DMS153 treated with DMSO at 0.1 percent for 48 hours (cell line): Measurements from ENCODE around the gene MGMT.
A peak's percentile ranks its signal among the peaks of the same experiment; 100 is the strongest.

ENCODE experiments used
- DNase-seq: peaks from one replicate; lab custom pipeline; 2025; ENCODE audit not compliant: unreplicated experiment; lab: John Stamatoyannopoulos, UW

Gene MGMT

DNA sequence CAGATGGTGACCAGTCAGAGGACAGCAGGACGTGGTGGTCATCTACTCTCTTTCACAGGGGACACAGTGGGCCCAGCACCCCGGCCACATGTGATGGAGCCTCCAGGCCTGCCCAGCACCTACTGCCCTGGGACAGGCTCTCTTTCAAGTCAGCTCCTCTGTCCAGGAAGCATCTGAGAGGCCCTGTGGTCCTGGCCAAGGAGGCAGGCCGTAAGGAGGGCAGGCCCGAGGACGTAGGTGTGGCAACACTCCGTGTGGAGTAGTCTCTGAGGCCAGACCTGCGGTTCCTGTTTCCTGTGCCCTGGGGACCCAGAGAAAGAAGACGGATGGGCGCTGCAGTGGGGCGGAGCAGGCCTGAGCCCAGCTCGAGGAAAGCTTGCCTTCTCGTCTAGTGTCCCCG is 317.9 kb downstream of the MGMT start:
- no peak for DNase-seq

DNA sequence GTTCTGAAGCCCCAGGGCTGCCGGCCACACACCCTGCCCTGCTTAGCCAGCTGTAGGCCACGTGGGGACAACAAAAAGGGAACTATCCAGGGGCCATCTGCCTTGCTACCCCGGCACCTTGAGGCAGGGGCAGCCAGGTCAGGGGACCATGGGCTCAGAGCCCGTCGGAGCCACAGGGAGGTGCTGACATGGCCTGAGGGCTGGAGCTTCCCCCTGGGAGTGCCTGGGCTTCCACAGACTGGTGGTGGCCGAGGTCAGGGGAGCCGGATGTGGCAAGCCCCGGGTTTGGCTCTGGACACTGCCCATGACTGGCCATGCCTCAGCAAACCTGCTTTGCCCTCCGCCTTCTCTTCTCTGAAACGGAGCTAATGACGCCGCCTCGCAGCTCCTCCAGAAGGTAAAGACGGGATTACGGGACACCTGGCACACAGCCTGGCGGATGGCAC is 318.5 kb downstream of the MGMT start:
- no peak for DNase-seq

GRCh38 chr10:129786216-129786615 is 319.2 kb downstream of the MGMT start:
- DNase-seq, result no peak

DNA sequence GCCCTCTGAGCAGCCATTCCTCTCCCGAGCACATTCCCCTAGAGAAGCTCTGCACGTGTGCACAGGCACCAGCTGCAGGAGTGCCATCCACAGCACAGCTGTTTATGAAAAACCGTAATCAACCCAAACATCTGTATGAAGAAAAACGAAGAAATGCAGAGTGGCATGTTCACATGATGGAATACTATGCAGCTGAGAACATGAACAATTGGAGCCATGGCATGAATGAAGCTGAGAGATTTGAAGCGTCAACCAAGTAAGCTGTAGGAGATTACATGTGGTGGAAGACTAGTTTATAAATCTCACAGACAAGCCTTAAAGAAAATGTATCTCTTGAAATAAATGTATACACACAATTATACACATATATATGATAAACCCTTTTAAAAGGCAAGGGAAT is 320.5 kb downstream of the MGMT start:
- no peak for DNase-seq

GRCh38 chr10:129788215-129788614 is 321.2 kb downstream of the MGMT start:
- no peak for DNase-seq

GRCh38 chr10:129790715-129791446 is 323.8 kb downstream of the MGMT start:
- peak; percentile 10 for DNase-seq

DNA sequence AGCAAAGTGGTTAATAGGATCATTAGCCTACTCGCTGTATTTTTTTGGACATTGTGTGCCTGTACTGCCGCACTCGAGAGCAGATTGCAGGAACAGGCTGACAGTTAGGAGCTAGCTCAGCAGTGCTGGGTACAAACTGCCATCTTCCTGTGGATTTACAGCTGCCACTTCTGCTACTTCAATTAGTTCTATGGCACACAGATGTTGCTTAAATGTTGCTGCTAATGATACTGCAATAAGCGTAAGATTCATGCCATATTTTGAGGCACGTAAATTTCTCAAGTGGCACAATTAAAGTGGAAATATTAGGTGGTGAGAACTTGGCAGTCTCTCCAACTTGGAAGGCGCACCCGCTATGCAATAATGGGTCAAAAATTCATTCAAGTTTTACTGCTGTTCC is 325.1 kb downstream of the MGMT start:
- no peak for DNase-seq

DNA sequence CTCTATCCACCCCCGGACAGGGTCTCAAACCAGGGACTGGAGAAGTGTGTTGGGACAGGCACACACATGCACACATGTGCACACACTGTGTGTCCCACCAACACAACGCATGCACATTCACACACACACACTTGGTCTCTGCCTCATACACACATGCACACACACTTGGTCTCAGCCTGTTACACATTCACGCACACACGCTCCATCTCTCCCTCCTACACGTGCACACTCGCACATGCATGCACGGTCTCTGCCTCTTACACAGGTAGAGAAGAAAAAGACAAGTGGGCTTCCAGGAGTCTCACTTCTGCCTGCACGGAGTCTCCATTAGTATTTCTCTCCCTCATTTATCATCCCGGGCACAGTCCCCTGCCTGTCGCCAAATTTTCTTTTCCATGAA is 325.8 kb downstream of the MGMT start:
- DNase-seq, result no peak

GRCh38 chr10:129793479-129793878 is 326.4 kb downstream of the MGMT start:
- no peak for DNase-seq

DNA sequence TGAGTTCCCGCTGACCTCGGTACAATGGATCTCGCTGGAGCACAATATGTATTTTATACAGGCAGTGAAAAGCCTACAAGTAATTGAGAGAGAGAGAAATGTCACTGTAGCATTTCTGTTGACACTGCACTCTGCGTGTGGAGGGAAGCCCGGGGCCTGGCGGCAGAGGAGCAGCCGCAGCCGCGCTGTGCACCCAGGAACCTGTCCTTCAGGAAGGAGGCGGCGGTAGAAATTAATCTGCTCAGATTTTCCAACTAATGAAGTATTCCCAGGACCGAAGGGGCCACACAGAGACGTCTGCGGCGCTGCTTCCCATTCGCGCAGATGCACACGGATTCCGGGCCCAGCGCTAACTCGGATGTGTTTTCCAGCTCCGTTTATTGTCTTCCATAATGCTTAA is 327.0 kb downstream of the MGMT start:
- DNase-seq, result peak; percentile 36

DNA sequence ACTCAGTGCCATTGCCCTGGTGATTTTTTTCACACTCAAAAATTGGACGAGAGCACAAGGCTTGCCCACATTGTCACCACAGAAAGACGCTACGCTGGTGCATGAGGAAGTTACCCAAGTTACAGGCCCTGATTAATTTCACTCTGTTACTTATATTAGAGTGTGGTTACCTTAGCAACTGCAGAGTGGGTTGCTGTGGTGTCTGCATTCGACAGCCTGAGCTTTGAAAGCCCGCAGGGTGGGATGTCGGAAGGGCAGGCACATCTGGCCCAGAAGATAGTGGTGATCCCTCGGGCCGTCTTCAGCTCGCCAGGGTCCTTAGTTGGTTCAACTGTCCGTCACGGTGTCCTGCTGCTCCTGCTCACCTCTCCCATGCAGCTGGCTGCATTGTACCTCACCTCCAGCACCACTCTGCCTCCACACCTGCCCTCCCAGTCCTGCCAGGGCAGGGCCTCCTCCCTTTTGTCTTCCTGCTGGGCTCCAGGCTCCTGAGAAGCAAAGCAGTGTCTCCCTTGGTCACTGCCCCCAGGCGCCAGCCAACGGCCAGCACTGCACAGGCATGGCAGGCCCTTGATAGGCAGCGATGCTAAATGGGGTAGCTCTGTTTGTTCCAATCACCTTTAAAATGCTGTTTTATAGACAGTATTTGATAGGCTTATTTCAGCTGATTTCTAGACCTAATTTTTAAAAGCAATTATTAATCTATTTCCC is 329.8 kb downstream of the MGMT start:
- no peak for DNase-seq

GRCh38 chr10:129799942-129800341 is 332.9 kb downstream of the MGMT start:
- no peak for DNase-seq

- no peak for DNase-seq
These were observed 333.8 kb downstream of the MGMT start for GRCh38 chr10:129800796-129801340.

DNA sequence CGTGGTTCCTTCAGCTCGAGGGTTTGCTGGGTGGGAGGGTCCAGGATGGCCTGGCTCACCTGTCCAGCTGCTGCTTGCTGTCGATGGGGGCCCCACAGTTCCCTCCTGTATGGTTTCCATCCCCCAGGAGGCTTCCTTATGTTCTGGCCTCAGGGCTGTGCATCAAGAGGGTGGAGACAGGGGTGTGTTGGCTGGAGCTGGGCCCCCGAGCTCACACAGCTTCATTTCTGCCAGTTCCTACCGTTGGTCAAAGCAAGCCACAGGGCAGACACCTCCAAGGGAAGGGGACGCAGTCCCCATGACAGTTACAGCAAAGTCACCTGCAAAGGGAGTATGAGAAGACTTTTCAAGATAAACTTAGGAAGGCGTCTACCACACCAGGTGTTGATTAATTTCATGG is 340.2 kb downstream of the MGMT start:
- no peak for DNase-seq

DNA sequence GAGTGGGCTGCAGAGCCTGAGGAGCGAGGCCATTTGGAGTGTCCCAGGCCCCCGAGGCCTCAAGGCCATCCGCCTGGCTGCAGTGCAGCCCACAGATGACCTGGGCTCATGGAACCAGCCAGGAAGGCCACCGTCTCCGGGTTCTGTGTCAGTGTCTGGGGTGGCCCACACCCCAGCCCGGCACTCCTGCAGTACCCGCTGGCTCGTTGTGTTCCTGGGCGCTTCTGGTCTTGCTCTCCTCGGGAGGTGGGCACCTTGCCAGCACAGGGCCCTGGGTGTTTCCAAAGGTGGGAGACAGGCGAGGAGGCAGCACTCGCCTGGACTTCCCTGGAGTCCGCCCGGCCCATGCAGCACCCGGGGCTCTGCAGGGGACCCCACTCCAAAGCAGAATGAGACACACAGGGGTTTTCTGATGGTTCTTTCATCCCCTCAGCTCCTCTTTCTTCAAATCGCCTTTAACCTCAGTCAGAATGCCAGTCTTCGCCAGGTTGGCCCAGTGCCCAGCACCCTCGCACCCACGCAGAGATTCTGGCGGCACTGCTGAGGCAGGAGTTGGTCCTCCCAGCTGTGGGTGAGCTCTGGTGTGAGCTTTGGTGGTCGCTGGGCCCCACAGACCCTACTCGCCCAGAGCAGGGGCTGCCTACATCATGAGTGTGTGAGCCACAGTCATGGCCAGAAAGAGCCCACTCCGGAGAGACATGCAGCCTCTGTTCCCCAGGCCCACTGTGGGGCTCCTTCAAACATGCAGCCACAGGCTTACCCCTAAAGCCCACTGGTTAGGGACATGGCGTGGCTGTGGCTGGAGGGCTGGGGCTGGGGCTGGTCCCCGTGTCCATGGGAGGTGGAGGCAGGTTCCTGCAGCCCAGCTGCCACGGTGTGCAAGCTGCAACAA is 341.3 kb downstream of the MGMT start:
- no peak for DNase-seq

DNA sequence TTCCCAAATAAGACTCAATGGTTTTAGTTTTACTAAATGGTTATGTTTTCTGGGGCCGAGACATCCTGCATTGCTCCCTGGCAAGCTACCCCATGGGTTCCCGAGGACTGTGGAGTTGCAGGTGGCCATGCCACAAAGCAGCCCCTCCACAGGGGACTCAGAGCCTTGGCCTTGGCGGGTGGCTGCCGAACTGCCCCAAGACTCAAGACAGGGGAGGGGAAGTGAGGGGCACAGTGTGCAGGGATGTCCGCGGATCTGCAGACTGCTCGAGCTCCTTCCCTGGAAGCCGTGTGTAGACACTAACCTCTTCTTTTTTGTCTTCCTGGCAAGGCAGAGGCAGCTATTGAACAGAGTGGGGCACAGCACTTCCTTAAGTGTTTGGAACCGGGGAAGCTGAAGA is 342.4 kb downstream of the MGMT start:
- DNase-seq, result no peak

- no peak for DNase-seq
These were observed 342.8 kb downstream of the MGMT start for GRCh38 chr10:129809841-129810240.

- DNase-seq, result no peak
These were observed 344.2 kb downstream of the MGMT start for GRCh38 chr10:129811208-129811607.

- DNase-seq, result no peak
These were observed 345.4 kb downstream of the MGMT start for GRCh38 chr10:129812398-129812797.

DNA sequence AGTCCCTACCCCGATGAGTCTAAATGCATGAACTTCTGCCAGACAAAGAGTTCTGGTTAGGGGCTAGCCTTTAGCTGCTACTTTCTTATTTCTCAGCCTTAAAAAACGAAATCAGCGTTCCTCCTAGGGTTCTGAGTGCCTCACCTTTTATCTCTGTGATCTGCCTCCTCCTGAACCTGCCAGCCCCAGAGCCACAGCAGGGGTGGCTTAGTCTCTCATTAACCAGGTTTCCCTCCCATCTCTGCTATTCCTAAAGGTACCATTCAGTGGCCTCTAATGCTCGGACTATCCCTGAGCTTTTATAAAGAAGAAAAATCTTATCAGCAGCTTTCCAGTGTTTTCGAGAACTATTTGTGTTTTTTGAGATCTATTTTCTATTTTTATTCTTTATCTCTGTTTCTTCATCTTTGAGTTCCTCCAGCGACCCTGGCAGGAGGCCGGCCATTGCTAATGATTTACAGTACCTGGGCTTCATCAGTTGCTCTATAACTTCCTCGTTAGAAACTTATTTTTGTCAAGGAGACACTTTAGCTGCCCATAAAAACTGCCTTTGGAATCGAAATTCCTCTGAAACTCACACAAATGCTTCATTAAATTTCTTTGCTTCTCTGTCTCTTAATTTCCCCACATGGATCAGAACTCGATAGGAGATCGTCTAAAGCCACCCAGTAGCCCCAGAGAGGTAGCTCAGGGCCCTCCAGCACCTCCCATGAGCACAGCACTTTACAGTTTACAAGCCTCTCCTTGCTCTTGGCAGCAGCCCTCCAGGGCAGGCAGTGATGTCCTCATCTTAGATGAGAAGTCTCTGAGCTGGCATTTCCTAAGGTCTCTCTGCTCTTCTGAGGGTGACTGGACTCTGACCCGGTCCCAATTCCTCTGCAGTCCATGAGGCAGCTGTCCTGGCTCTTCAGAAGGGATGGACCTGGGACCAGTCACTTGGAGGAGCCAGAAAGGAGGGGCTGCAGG is 347.9 kb downstream of the MGMT start:
- DNase-seq, result no peak
